Measurements from ENCODE around the gene UPK3A.

DNA sequence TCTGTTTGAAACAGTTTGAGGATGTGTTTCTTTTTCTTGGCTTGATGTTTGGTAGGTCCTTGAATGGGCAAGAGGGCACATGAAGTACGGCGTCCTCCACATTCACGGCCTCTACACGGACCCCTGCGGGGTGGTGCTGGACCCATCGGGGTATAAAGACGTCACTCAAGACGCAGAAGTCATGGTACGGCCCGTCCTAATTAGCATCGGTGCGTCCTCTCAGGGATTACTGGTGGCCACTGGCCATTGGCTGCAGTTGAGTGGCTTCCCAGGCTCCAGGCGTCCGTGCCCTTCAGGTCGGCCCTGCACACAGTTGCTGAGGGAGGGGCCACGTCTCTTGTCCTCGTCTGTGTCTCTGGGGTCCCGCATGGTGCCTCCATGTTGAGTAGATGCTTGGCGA lies 45.8 kb downstream of the UPK3A start:
- TF ChIP-seq POLR2A (IDR thresholded peaks at IDR 0.05): no peak
- TF ChIP-seq, protein P1, sequence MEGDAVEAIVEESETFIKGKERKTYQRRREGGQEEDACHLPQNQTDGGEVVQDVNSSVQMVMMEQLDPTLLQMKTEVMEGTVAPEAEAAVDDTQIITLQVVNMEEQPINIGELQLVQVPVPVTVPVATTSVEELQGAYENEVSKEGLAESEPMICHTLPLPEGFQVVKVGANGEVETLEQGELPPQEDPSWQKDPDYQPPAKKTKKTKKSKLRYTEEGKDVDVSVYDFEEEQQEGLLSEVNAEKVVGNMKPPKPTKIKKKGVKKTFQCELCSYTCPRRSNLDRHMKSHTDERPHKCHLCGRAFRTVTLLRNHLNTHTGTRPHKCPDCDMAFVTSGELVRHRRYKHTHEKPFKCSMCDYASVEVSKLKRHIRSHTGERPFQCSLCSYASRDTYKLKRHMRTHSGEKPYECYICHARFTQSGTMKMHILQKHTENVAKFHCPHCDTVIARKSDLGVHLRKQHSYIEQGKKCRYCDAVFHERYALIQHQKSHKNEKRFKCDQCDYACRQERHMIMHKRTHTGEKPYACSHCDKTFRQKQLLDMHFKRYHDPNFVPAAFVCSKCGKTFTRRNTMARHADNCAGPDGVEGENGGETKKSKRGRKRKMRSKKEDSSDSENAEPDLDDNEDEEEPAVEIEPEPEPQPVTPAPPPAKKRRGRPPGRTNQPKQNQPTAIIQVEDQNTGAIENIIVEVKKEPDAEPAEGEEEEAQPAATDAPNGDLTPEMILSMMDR (IDR thresholded peaks at IDR 0.05): no peak
- TF ChIP-seq EP300 (IDR thresholded peaks at IDR 0.05): no peak
- TF ChIP-seq POLR2AphosphoS5 (IDR thresholded peaks at IDR 0.05): no peak
